ENCODE measurements around the gene C1QTNF8.
"Not testable (repeated sequence)": the region's sequence is repeated elsewhere in the genome, so short reads cannot be mapped to it uniquely, and the experiment has no call there.

The C1QTNF8 gene

DNA sequence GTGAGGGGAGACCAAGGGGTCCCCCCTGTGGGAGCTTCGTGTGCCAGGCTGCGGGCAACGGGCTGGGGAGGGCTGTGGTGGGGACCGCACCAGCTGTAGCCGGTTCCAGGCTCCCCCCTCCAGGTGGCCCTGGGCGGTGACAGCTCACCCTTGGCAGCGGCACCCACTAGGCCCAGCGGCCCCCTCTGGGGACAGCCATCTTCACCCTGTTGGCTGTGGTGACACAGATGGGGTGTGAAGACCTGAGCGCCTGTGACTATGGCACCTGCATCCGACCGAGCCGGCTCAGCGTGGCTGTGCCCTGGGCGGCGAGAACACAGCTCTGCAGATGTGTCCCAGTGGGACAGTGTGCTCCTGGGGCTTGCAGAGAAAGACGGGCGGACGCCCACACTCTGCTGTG, 1.1 kb upstream of the C1QTNF8 start:
- H3K36me3 ChIP-seq (ENCODE audit: insufficient read depth, low read length) = no peaks in the 10 kb centered on the region
- H3K9ac ChIP-seq (ENCODE audit: low read depth, low read length) = peak overlapping the region; percentile 60
- no peaks in the 10 kb centered on the region for H3K9me3 ChIP-seq (replicated peaks; ENCODE audit: low read length)
- H3K27me3 ChIP-seq (ENCODE audit: control insufficient read depth, insufficient read depth, low read length) = no peaks in the 10 kb centered on the region
- no peak overlapping the region for H3K4me2 ChIP-seq (ENCODE audit: low read length)
- H3K4me1 ChIP-seq (ENCODE audit: control insufficient read depth, insufficient read depth, low read length) = peaks cover 14% of the 10 kb centered on the region
- H3K4me3 ChIP-seq (ENCODE audit: low read length) = no peak overlapping the region

DNA sequence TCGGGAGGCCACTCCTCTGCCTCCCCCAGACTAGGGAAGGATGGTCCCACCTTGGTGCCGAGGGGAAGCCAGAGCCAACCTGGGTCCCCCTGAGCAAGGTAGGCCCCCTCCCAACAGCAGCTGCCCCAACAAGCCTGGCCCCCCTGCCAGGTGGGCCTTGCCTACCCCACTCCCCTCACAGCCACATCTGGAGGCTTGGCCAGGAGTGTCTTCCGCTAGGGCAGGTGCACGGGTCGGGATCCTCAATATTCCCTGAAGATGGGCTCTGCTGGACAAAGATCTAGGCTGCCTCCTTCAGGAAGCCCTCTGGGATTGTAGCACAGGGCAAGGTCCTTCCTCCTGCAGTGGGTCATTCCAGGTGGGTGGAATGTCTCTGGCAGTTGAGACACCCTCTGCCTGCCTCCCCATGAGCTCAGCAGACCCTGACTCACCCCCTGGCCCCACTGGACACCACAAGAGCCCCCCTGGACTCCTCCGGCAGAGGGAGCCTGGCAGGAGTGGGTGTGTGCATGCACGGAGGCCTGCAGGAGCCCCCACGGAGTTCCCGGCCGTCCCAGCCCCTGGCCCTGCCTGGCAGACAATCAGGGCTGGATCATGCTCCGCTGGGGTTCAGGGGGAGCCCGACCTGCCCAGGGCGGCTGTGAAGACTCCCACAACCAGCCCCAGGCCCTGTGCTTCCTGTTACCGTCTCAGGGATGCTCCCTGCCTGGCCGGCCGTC, 435 bp downstream of the C1QTNF8 start:
- H3K9ac ChIP-seq (ENCODE audit: low read depth, low read length) = no peak overlapping the region

DNA sequence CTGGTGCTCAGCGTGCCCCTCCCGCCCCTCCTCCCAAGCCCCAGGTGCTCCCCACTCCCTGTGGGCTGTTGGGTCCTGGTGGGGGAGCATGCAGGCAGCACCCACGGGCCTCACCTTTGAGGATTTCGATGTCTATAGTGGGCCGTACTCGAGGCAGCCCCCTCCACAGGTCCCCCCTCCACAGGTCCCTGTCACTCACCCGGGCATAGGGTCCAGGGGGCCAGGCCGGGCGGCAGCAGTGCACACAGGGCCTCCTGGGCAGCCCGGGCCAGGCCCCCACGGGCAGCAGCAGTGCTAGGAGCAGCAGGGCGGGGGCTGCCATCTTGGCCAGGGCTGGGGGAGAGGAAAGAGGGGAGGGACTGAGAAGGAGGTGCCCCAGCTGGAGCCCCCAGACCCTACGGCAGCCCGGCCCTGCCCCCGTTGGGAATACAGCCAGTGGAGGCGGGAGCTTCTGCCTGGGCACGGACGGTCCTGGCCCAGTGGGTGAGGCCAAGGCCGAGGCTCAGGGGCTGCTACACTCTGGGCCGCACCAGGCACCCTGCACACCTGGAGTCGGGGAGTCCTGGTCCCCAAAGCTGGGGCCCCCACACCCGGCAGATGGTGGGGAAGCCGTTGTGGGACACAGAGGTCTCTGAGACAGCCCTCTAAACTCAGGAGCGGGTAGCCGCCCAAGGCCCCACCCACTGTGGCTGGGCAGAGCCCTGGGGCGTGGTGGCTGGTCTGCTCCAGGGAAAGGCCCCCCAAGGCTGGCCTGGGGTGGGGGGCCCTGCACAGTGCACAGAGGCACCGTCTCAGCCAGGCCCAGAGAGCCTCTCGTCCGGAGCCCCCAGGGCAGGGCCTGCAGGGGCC, 1.2 kb downstream of the C1QTNF8 start:
- Histone ChIP-seq H3K9me3 (replicated peaks; ENCODE audit: low read length) (no peaks in the 10 kb centered on the region), H3K36me3 (ENCODE audit: insufficient read depth, low read length) (no peaks in the 10 kb centered on the region), H3K4me3 (ENCODE audit: low read length) (no peak overlapping the region), H3K4me1 (ENCODE audit: control insufficient read depth, insufficient read depth, low read length) (peaks cover 19% of the 10 kb centered on the region), H3K4me2 (ENCODE audit: low read length) (no peak overlapping the region), H3K27me3 (ENCODE audit: control insufficient read depth, insufficient read depth, low read length) (peaks cover 6% of the 10 kb centered on the region), H3K9ac (ENCODE audit: low read depth, low read length) (no peak overlapping the region)

More for the DNA sequence above, 435 bp downstream of the C1QTNF8 start:
- no peak overlapping the region for H3K4me2 ChIP-seq (ENCODE audit: low read length)
- H3K27me3 ChIP-seq (ENCODE audit: control insufficient read depth, insufficient read depth, low read length) = no peaks in the 10 kb centered on the region
- H3K9me3 ChIP-seq (replicated peaks; ENCODE audit: low read length) = no peaks in the 10 kb centered on the region
- H3K36me3 ChIP-seq (ENCODE audit: insufficient read depth, low read length) = no peaks in the 10 kb centered on the region
- H3K4me3 ChIP-seq (ENCODE audit: low read length) = no peak overlapping the region
- peaks cover 14% of the 10 kb centered on the region for H3K4me1 ChIP-seq (ENCODE audit: control insufficient read depth, insufficient read depth, low read length)

DNA sequence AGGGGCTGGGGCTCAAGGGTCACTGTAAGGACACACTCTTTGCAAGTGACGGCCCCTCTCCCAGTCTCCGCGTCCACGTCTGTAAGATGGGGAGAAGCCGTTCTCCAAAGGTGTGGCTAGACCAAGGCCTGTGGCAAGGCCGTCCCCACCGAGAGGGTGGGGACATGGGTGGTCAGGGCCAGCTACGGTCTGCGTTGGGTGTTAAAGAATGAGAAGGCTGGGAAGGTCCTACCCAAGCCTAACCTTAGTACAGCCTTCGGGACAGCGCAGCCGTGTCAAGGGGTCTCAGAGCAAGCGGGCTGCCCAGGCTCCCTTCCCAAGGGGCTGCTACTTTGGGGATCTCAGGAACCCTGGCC, 1.9 kb downstream of the C1QTNF8 start:
- Histone ChIP-seq H3K4me1 (ENCODE audit: control insufficient read depth, insufficient read depth, low read length) (peaks cover 20% of the 10 kb centered on the region), H3K9me3 (replicated peaks; ENCODE audit: low read length) (no peaks in the 10 kb centered on the region), H3K4me2 (ENCODE audit: low read length) (no peak overlapping the region), H3K27me3 (ENCODE audit: control insufficient read depth, insufficient read depth, low read length) (peaks cover 10% of the 10 kb centered on the region), H3K9ac (ENCODE audit: low read depth, low read length) (no peak overlapping the region), H3K4me3 (ENCODE audit: low read length) (no peak overlapping the region), H3K36me3 (ENCODE audit: insufficient read depth, low read length) (no peaks in the 10 kb centered on the region)

DNA sequence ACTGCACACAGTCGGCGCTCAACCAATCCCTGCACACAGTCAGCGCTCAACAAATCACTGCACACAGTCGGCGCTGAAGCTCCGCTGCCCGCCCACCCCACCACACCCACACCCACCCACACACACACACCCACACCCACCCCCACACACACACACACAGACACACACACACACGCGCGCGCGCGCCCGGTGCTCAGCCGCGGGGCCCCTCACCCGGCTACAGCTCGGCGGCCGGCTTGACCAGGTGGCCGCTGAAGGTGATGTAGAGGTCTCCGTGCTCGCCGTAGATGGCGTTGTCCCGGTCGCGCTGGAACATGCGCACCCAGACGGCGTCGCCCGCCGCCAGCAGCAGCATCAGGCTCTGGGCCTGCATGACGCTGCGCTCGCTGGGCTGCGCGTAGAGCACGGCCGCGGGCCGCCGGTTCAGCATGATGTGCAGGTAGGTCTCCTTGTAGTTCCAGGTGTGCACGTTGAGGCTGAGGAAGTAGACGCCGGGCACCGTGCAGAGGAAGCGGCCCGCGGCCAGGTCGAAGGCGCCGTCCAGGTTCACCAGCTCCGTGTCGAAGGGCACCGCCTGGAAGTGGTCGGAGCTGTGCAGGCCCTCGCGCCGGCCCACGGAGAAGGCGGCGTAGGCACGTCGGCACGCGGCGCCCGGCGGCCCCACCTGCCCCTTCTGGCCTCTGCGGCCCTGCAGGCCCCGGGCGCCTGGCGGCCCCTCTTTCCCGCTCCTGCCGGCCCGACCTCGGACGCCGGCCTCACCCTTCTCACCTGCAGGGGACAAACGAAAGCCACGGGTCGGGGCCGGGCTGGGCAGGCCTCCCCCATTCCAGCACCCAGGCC, 2.5 kb downstream of the C1QTNF8 start:
- Histone ChIP-seq H3K9me3 (replicated peaks; ENCODE audit: low read length) (no peaks in the 10 kb centered on the region), H3K4me2 (ENCODE audit: low read length) (no peak overlapping the region), H3K36me3 (ENCODE audit: insufficient read depth, low read length) (no peaks in the 10 kb centered on the region), H3K4me3 (ENCODE audit: low read length) (no peak overlapping the region), H3K27me3 (ENCODE audit: control insufficient read depth, insufficient read depth, low read length) (peaks cover 15% of the 10 kb centered on the region), H3K9ac (ENCODE audit: low read depth, low read length) (no peak overlapping the region), H3K4me1 (ENCODE audit: control insufficient read depth, insufficient read depth, low read length) (peaks cover 20% of the 10 kb centered on the region)

DNA sequence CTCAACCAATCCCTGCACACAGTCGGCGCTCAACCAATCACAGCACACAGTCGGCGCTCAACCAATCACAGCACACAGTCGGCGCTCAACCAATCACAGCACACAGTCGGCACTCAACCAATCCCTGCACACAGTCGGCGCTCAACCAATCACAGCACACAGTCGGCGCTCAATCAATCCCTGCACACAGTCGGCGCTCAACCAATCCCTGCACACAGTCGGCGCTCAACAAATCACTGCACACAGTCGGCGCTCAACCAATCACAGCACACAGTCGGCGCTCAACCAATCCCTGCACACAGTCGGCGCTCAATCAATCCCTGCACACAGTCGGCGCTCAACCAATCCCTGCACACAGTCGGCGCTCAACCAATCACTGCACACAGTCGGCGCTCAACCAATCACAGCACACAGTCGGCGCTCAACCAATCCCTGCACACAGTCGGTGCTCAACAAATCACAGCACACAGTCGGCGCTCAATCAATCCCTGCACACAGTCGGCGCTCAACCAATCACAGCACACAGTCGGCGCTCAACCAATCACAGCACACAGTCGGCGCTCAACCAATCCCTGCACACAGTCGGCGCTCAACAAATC, 3.3 kb downstream of the C1QTNF8 start:
- peaks cover 23% of the 10 kb centered on the region for H3K27me3 ChIP-seq (ENCODE audit: control insufficient read depth, insufficient read depth, low read length)
- H3K4me1 ChIP-seq (ENCODE audit: control insufficient read depth, insufficient read depth, low read length) = peaks cover 13% of the 10 kb centered on the region
- H3K36me3 ChIP-seq (ENCODE audit: insufficient read depth, low read length); H3K9me3 ChIP-seq (replicated peaks; ENCODE audit: low read length); H3K9ac ChIP-seq (ENCODE audit: low read depth, low read length); H3K4me2 ChIP-seq (ENCODE audit: low read length); H3K4me3 ChIP-seq (ENCODE audit: low read length): not testable (repeated sequence)

DNA sequence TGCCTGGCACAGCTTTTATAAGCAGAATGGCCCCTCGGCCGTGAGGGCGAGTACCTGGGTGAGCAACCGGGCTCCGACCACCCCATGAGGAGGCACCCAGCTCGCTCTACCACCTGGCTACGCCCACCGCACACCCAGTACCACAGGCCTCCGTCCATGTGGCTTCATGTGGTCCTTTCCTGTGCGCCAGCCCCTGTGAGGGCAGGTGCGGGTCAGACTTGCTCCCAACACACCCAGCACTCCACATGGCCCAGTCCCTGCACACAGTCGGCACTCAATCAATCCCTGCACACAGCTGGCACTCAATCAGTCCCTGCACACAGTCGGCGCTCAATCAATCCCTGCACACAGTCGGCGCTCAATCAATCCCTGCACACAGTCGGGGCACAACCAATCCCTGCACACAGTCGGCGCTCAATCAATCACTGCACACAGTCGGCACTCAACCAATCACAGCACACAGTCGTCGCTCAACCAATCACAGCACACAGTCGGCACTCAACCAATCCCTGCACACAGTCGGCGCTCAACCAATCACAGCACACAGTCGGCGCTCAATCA, 4.0 kb downstream of the C1QTNF8 start:
- peaks cover 26% of the 10 kb centered on the region for H3K27me3 ChIP-seq (ENCODE audit: control insufficient read depth, insufficient read depth, low read length)
- no peak overlapping the region for H3K9ac ChIP-seq (ENCODE audit: low read depth, low read length)
- no peak overlapping the region for H3K4me3 ChIP-seq (ENCODE audit: low read length)
- no peaks in the 10 kb centered on the region for H3K9me3 ChIP-seq (replicated peaks; ENCODE audit: low read length)
- no peaks in the 10 kb centered on the region for H3K36me3 ChIP-seq (ENCODE audit: insufficient read depth, low read length)
- H3K4me1 ChIP-seq (ENCODE audit: control insufficient read depth, insufficient read depth, low read length) = peaks cover 6% of the 10 kb centered on the region
- H3K4me2 ChIP-seq (ENCODE audit: low read length) = no peak overlapping the region

DNA sequence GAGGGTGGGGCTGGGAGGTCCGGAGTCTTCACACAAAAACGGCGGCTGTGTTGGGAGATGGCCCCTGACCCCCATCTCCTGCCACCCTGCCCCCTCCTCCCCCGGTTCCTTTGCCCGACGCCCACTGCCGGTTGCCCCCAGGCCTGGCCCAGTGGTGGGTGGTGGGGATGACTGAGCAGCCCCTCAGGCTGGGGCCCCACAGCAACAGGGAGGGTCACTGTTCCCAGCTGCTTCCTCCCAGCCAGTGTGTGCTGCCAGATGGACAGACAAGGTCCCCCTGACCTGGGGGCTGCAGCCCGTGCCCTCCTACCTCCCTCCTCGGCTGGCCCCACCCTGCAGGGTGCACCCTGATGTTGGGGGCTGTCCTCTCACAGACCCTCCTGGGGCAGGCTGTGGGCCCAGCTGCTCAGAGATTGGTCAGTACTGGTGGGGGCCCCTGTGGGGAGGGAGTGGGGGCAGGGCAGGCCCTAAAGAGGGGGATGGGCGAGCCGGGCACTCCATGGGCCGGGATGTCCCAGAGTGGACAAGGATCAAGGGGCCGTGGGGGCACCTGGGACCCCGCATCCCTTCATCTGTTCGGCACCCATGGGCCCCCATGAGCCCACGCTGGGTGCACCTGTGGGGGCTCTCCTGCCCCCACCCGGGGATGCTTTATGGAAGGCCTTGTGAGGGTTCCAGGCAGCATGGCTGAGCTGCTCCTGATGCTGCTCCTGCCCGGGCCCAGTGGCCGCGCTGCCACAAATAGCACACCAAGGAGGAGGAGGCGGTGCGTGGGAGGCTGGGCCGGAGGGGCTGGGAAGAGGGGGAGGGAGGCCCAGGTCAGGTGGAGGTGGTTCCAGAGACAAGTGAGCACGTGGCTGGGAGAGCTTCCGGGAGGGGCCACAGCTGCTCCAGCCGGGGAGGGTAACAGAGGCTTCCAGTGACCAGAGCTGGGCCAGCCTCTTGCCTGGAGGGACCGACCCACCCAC, 5.1 kb downstream of the C1QTNF8 start:
- H3K9ac ChIP-seq (ENCODE audit: low read depth, low read length) = no peak overlapping the region

DNA sequence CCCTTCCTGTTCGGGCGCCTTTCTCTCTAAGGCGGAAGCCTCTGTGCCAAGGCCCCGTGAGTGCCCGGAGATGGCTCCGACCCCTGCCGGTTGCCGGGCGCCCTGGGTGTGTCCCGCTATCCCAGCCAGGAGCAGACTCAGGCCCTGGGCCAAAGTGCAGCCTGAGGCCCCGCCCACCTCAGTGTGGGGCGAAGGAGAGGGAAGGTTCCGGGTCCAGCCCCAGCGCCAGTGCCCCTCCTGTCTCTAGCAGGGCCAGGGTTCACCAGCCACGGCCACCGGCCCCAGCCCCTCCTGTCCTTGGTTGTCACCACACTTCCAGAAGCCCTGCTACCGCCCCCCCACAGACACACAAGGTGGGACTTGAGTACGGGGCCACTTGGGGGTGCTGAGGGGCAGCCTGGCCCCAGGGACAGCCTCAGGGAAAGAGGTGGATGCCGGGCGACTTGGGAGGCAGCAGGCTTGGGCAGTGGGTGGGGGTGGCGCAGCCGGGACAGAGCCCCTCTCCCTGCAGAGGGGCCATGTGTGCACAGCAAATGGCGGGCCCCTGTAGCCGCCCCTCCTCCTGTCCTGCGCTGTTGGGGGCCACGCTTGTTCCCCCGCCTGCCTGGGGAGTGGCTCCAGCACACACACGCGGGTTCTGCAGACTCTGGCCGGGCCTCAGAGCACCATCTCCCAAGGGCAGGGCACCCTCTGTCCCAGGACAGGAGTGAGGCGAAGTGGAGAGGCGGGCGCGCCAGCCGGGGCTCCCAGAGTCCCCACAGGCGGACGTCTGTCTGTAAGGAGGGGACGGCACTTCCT, 6.0 kb downstream of the C1QTNF8 start:
- Histone ChIP-seq H3K36me3 (ENCODE audit: insufficient read depth, low read length) (no peaks in the 10 kb centered on the region), H3K27me3 (ENCODE audit: control insufficient read depth, insufficient read depth, low read length) (peaks cover 26% of the 10 kb centered on the region), H3K9me3 (replicated peaks; ENCODE audit: low read length) (peaks cover under 1% of the 10 kb centered on the region), H3K4me1 (ENCODE audit: control insufficient read depth, insufficient read depth, low read length) (peaks cover 6% of the 10 kb centered on the region), H3K4me3 (ENCODE audit: low read length) (no peak overlapping the region), H3K9ac (ENCODE audit: low read depth, low read length) (no peak overlapping the region), H3K4me2 (ENCODE audit: low read length) (no peak overlapping the region)

More for the DNA sequence above, 5.1 kb downstream of the C1QTNF8 start:
- Histone ChIP-seq H3K27me3 (ENCODE audit: control insufficient read depth, insufficient read depth, low read length) (peaks cover 26% of the 10 kb centered on the region), H3K36me3 (ENCODE audit: insufficient read depth, low read length) (no peaks in the 10 kb centered on the region), H3K9me3 (replicated peaks; ENCODE audit: low read length) (no peaks in the 10 kb centered on the region), H3K4me2 (ENCODE audit: low read length) (no peak overlapping the region), H3K4me1 (ENCODE audit: control insufficient read depth, insufficient read depth, low read length) (peaks cover 6% of the 10 kb centered on the region), H3K4me3 (ENCODE audit: low read length) (no peak overlapping the region)

DNA sequence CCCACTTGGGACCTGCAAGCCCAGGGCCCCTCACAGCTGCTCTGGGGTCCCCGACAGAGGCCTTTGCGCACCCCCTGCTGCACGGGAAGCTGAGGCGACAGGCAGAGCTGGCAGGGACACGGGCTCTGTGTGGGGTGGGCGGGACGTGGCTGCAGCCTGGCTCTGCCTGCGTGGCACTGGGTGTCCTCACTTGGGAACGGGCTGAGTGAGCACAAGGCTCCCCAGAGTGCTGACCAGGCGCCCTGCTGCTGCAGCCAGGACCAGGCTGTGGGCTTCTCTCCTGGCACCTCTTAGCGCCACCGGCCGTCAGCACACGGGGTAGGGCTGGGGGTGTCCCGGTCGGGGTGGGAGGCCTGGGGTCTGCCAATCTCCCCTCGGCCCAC, 6.6 kb downstream of the C1QTNF8 start:
- no peaks in the 10 kb centered on the region for H3K36me3 ChIP-seq (ENCODE audit: insufficient read depth, low read length)
- peaks cover 6% of the 10 kb centered on the region for H3K4me1 ChIP-seq (ENCODE audit: control insufficient read depth, insufficient read depth, low read length)
- peaks cover 26% of the 10 kb centered on the region for H3K27me3 ChIP-seq (ENCODE audit: control insufficient read depth, insufficient read depth, low read length)
- no peak overlapping the region for H3K4me3 ChIP-seq (ENCODE audit: low read length)
- H3K4me2 ChIP-seq (ENCODE audit: low read length) = no peak overlapping the region
- peaks cover 6% of the 10 kb centered on the region for H3K9me3 ChIP-seq (replicated peaks; ENCODE audit: low read length)
- no peak overlapping the region for H3K9ac ChIP-seq (ENCODE audit: low read depth, low read length)
